Stimulated activated naive CD8-positive, alpha-beta T cell treated with anti-CD3 and anti-CD28 coated beads, Interleukin-15, Interleukin-2, amounts not matched to agents 100 U/mL and 50 U/mL, for 24 hours (primary cell): ENCODE measurements around the gene CEP97.
"Not testable (repeated sequence)": the region's sequence is repeated elsewhere in the genome, so short reads cannot be mapped to it uniquely, and the experiment has no call there.

Source experiments
- ATAC-seq: fragments of 150-1000 bp; cut with Tn5 transposase; one replicate; pipeline ENCODE4 v1.10.0; 2021
- DNase-seq: peaks from one replicate; pipeline ENCODE4 v3.0.0; 2021

The CEP97 gene

GRCh38 chr3:101701696-101702634 lies 22.4 kb upstream of the CEP97 start:
- no peak for ATAC-seq
- DNase-seq = no peak

GRCh38 chr3:101702726-101703125 lies 21.7 kb upstream of the CEP97 start:
- ATAC-seq (no peak), DNase-seq (no peak)

GRCh38 chr3:101703169-101703568 lies 21.2 kb upstream of the CEP97 start:
- no peak for ATAC-seq
- DNase-seq = no peak

GRCh38 chr3:101704639-101705038 lies 19.8 kb upstream of the CEP97 start:
- not testable (repeated sequence) for DNase-seq, ATAC-seq

GRCh38 chr3:101709126-101709525 lies 15.3 kb upstream of the CEP97 start:
- DNase-seq (no peak), ATAC-seq (no peak)

- no peak for ATAC-seq
- no peak for DNase-seq
These were observed 6.0 kb upstream of the CEP97 start for GRCh38 chr3:101718455-101718854.

GRCh38 chr3:101719604-101720185 lies 4.7 kb upstream of the CEP97 start:
- ATAC-seq (no peak), DNase-seq (no peak)

GRCh38 chr3:101720851-101721840 lies 3.3 kb upstream of the CEP97 start:
- DNase-seq = peak; percentile 11
- peak; percentile 32 for ATAC-seq

GRCh38 chr3:101722394-101723173 lies 1.8 kb upstream of the CEP97 start:
- ATAC-seq = no peak
- no peak for DNase-seq

GRCh38 chr3:101725194-101725889 lies 928 bp downstream of the CEP97 start:
- peak; percentile 35 for DNase-seq
- ATAC-seq = peak; percentile 3

GRCh38 chr3:101725890-101726275 lies 1.5 kb downstream of the CEP97 start:
- ATAC-seq = no peak

GRCh38 chr3:101729586-101729985 lies 5.2 kb downstream of the CEP97 start:
- DNase-seq (no peak), ATAC-seq (no peak)

More at GRCh38 chr3:101725890-101726275, 1.5 kb downstream of the CEP97 start:
- no peak for DNase-seq

GRCh38 chr3:101730839-101731238 lies 6.4 kb downstream of the CEP97 start:
- ATAC-seq = no peak
- no peak for DNase-seq

GRCh38 chr3:101732240-101732641 lies 7.8 kb downstream of the CEP97 start:
- ATAC-seq (no peak), DNase-seq (no peak)

- ATAC-seq (no peak), DNase-seq (no peak)
These were observed 11.4 kb downstream of the CEP97 start for GRCh38 chr3:101735833-101736232.

GRCh38 chr3:101741914-101742313 lies 17.5 kb downstream of the CEP97 start:
- ATAC-seq, DNase-seq: not testable (repeated sequence)

- no peak for ATAC-seq
- no peak for DNase-seq
These were observed 20.4 kb downstream of the CEP97 start for GRCh38 chr3:101744811-101745210.

GRCh38 chr3:101745934-101746333 lies 21.5 kb downstream of the CEP97 start:
- not testable (repeated sequence) for ATAC-seq, DNase-seq

GRCh38 chr3:101753386-101754113 lies 29.1 kb downstream of the CEP97 start:
- ATAC-seq, DNase-seq: not testable (repeated sequence)

- ATAC-seq (no peak), DNase-seq (no peak)
These were observed 33.8 kb downstream of the CEP97 start for GRCh38 chr3:101758224-101758623.
